Glomerular visceral epithelial cell (primary cell): ENCODE results near the gene TESPA1.

Source experiments
- DNase-seq: peaks from one replicate; pipeline ENCODE4 v3.0.0-alpha.2; 2016; ENCODE audit errors: extremely low spot score

TESPA1 gene, protein sequence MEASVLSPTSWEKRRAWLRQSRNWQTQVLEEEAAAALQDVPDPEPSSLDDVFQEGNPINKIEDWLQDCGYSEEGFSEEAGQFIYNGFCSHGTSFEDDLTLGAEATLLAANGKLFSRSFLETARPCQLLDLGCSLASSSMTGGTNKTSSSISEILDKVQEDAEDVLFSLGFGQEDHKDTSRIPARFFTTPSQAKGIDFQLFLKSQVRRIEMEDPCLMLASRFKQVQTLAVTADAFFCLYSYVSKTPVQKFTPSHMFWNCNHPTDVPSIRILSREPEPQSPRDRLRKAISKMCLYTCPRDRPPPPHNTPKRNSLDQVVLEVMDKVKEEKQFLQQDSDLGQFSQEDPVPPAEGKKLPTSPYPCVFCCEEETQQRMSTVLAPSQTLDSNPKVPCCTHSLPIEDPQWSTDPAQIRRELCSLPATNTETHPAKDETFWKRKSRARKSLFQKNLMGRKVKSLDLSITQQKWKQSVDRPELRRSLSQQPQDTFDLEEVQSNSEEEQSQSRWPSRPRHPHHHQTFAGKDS

GRCh38 chr12:54984658-54985376 is at the start of gene TESPA1:
Gene TESPA1 (minus strand): TSS chr12:54984762. CDS start chr12:54974562, 10,200 bp downstream.
- DNase-seq: no peak

DNA sequence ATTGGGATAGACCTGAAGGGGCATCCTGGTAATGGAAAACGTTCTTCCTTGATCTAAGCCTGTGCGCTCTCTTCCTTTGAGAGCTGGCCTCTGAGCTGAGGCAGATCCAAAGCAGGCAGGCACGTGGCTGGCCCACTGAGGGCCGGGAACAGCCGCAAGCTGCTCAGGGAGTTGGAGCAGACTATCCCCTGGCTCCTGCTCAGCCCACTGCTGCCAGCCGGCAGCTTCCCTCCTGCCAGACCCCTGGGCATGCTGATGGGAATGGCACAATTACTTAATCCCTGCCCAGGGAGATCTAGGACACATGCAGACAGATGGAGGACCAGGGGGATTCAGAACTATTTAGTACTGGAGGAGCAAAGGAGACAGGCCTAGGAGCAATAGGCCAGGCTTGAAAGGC is 49.7 kb upstream of the TESPA1 start:
- no peak for DNase-seq

GRCh38 chr12:55025508-55025907 is 40.9 kb upstream of the TESPA1 start:
- DNase-seq: no peak

DNA sequence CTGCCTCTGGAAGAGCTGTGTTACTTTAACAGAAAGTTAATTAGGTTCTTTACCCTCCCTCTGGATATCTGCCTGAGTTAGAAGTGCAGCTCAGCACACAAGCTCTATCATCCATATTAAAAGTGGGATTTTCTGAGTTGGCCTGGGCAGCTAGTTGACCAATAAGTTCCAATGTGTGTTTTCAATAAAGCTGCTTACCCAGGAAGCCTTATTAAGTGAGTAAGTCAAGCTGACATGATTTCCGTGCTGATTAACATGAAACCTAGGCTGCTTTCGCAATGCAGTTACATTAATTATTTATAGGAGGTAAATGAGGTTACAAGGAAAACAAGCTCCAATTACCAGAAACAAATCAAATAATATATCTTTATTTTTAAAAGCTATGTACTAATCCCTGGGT is 40.0 kb upstream of the TESPA1 start:
- DNase-seq: no peak

DNA sequence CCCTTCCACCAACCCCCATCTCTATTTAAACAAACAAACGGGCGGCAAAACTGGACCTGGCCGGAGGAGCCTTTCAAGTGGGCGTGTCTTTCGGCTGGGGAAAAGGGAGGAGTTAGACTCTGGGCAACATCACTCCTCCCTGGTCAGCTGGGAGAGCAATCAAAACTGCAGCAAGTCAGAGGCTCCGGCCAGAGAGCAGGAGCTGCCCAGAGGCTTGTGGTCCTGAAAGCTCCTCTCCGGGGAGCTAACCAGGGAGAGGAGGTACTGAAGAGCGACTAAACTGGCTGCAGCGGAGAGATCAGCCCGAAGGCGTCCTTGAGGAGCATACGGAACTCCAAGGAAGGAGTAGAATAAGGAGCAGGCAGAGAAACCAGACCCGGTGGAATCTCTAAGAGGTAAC is 35.2 kb upstream of the TESPA1 start, which contains the start of gene NEUROD4:
Gene NEUROD4, plus strand, starts transcription at position 191 of the 400 bp plus-strand sequence. CDS start 6,466 bp downstream, outside the sequence.
- peak; percentile 25 for DNase-seq

- no peak for DNase-seq
Observed at GRCh38 chr12:55017416-55017925, 32.9 kb upstream of the TESPA1 start.

GRCh38 chr12:55008944-55009585 is 24.5 kb upstream of the TESPA1 start:
- DNase-seq: no peak

DNA sequence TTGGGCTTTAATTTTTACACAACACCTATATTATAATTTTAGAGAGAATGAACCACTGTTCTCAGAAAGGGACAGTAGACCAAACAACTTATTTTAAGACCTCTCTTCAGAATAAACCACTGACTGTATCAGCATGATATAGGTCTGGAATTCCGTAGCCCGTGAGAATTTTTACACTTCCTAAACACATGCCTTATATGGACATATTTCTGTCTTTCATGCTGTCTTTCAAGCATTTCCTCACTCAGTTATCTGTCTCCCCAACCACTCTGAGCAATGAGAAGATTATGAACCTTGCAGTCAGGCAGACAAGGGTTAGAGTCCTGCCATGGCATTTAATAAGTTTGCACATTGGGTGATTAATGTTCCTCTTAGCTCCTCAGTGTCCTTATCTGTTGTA is 17.8 kb upstream of the TESPA1 start:
- DNase-seq: no peak

DNA sequence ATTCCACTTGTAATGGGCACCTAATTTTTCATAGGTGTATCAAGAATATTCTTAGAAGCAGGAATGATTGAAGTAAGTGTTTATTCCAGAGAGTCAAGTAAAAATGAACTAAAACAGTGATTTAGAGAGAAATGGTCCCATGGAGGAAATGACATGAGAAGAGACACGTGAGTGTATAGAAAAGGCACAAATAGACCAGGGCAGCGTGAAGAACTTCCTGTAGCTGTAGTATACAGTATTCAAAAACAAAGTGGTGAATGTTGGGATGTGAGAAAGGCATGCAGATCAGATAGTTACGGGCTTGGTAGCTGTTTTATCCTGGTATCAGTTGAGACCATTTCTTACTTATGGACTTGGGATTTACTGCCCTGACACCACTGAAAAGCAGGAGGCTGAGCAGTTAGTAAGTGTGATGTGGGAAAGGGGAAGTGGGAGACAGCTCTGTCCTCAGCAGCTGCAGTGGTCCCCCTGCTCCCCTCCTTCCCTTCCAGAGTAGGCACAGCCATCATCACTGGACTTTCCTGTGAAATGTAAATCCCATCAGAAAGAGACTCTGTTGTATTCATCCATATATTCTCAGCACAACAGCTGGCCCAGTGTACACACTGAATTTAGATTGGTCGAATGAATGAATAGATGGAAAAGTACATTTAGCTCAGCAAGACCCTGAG is 16.8 kb upstream of the TESPA1 start:
- no peak for DNase-seq

GRCh38 chr12:54998958-54999510 is 14.5 kb upstream of the TESPA1 start:
- DNase-seq: no peak

GRCh38 chr12:54997929-54998522 is 13.5 kb upstream of the TESPA1 start:
- no peak for DNase-seq

- no peak for DNase-seq
Observed at GRCh38 chr12:54996205-54996604, 11.6 kb upstream of the TESPA1 start.

DNA sequence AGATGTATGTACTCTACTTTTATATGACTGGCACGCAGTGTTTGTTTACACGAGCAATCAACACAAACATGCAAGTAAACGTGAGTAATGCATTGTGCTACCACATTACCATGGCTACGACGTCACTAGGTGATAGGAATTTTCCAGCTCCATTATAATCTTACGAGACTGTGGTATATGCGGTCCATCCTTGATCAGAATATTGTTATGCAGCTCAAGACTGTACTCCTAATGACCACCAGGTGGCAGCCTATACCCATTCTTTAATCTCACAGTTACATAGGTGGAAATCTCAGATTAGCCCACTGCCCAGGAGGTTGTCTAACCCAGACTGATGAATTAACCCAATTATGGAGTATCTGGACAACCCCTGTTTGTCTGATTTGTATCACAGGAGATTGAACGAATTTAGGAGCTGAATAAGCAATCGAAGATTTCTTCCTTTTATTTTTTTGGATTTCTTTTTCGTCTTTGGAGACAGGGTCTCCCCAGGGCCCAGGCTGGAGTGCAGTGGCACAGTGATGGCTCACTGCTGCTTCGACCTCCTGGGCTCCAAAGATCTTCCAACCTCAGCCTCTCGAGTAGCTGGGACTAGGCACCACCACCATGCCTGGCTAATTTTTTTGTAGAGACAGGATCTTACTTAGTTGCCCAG is 8.7 kb upstream of the TESPA1 start:
- DNase-seq: peak; percentile 62

DNA sequence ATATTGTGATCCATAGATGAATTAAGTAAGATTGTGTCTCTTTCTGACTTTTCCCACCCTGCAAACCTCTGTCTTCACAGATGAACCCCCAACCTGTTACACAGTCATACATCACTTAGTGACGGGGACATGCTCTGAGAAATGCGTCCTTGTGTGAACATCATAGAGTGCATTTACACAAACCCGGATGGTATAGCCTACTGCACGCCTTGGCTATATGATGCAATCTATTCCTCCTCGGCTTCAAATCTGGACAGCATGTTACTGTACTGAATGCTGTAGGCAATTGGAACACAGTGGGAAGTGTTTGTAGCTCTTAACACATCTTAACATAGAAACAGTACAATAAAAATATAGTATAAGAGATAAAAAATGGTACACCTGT is 7.4 kb upstream of the TESPA1 start:
- DNase-seq: no peak

- DNase-seq: no peak
Observed at GRCh38 chr12:54991161-54991990, 6.8 kb upstream of the TESPA1 start.

DNA sequence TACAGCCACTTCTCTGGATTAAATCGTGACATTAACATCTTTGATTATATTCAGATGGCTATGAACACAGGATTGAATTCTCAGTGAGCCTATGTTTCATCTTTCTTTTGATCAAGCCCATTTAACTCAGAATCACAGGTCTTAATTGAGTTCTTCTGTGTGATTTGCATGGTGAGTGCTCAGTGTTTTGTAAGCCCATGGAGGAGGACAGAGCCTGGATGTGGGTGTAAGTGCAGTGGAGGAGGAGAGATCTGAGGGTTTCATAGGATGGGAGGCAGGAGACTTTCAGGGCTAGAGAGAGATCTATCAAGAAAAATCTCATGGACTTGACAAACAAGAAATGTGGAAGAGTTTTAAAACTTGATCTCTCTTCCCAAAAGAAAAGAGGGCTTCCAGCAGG is 5.3 kb upstream of the TESPA1 start:
- no peak for DNase-seq

DNA sequence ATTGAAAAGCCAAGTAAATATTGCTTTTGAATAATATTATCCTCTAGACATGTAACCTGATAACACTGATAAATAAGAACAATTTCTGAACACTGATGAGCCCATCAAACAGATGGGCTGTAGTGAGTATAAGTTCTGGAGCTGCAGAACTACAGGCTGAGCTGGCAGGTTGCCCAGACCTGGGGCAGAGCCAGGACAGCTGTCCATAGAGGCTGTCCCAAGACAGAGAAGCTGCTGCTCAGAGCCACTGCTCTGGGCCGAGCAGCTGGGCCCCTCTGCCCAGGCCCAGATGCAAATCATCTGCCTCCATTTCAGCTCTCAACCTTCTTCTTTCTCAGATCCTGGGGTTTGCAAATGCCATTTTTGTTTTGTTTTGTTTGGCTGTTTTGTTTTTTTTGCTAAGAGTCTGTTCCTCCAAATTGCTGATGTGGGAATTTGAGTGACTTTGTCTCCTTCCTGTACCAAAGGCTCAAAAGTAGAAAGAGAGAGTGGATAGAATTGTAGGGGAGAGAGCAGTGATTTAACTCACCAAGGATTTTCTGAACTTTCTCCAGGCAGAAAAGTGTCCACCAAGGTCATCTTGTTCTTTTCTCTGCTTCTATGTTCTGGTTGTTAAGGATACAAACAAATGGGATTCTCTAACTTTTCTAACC is 4.0 kb upstream of the TESPA1 start:
- peak; percentile 10 for DNase-seq

DNA sequence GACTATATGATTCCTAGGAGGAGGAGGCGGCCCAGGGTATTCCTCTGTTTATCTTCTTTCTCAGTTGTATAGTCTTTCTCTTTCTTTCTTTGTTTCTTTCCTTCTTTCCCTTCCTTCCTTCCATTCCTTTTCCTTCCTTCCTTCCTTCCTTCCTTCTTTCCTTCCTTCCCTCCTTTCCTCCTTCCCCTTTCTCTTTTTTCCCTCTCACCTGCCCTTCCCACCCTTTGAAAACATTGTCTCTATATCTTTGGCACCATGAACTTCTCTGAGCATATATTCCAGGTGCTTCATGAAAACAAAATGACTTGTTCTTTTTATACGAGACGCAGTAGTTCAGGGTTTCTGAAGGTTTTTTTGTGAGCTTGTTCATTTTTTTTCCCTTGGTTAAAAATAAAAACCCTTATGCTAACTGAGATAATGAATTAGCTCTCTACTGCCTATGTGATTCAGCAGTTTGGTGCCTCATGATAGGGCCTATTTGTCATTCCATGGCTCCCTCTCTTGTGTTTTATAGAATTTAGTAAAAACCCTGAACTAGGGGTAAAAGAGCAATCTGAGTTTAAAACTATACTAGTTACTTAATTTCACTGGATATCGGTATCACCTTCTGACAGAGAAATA is 3.2 kb upstream of the TESPA1 start:
- DNase-seq: no peak
